Measurements from ENCODE around the gene UBASH3A.

UBASH3A gene

GRCh38 chr21:42374864-42375499 is 28.7 kb upstream of the UBASH3A start:
- DNase-seq (ENCODE audit: low read depth in 1 of 2, low spot score in 1 of 2) = no peak

- DNase-seq (ENCODE audit: low read depth in 1 of 2, low spot score in 1 of 2) = no peak
Observed at GRCh38 chr21:42375506-42375905, 28.2 kb upstream of the UBASH3A start.

- no peak for DNase-seq (ENCODE audit: low read depth in 1 of 2, low spot score in 1 of 2)
Observed at GRCh38 chr21:42375966-42376337, 27.8 kb upstream of the UBASH3A start.

- DNase-seq (ENCODE audit: low read depth in 1 of 2, low spot score in 1 of 2) = no peak
Observed at GRCh38 chr21:42376338-42376982, 27.2 kb upstream of the UBASH3A start.

GRCh38 chr21:42377211-42377950 is 26.3 kb upstream of the UBASH3A start:
- DNase-seq (ENCODE audit: low read depth in 1 of 2, low spot score in 1 of 2) = no peak

GRCh38 chr21:42377951-42378340 is 25.8 kb upstream of the UBASH3A start:
- no peak for DNase-seq (ENCODE audit: low read depth in 1 of 2, low spot score in 1 of 2)

- no peak for DNase-seq (ENCODE audit: low read depth in 1 of 2, low spot score in 1 of 2)
Observed at GRCh38 chr21:42378418-42378817, 25.3 kb upstream of the UBASH3A start.

GRCh38 chr21:42379426-42380215 is 24.1 kb upstream of the UBASH3A start:
- no peak for DNase-seq (ENCODE audit: low read depth in 1 of 2, low spot score in 1 of 2)

GRCh38 chr21:42381347-42381984 is 22.2 kb upstream of the UBASH3A start:
- no peak for DNase-seq (ENCODE audit: low read depth in 1 of 2, low spot score in 1 of 2)

GRCh38 chr21:42382915-42383314 is 20.8 kb upstream of the UBASH3A start:
- no peak for DNase-seq (ENCODE audit: low read depth in 1 of 2, low spot score in 1 of 2)

- no peak for DNase-seq (ENCODE audit: low read depth in 1 of 2, low spot score in 1 of 2)
Observed at GRCh38 chr21:42383331-42383730, 20.4 kb upstream of the UBASH3A start.

GRCh38 chr21:42384156-42384945 is 19.4 kb upstream of the UBASH3A start:
- no peak for DNase-seq (ENCODE audit: low read depth in 1 of 2, low spot score in 1 of 2)

- DNase-seq (ENCODE audit: low read depth in 1 of 2, low spot score in 1 of 2) = no peak
Observed at GRCh38 chr21:42384989-42385388, 18.7 kb upstream of the UBASH3A start.

GRCh38 chr21:42385619-42386018 is 18.1 kb upstream of the UBASH3A start:
- no peak for DNase-seq (ENCODE audit: low read depth in 1 of 2, low spot score in 1 of 2)

- DNase-seq (ENCODE audit: low read depth in 1 of 2, low spot score in 1 of 2) = no peak
Observed at GRCh38 chr21:42386034-42386591, 17.6 kb upstream of the UBASH3A start.

GRCh38 chr21:42387164-42387563 is 16.5 kb upstream of the UBASH3A start:
- DNase-seq (ENCODE audit: low read depth in 1 of 2, low spot score in 1 of 2) = no peak

- no peak for DNase-seq (ENCODE audit: low read depth in 1 of 2, low spot score in 1 of 2)
Observed at GRCh38 chr21:42387843-42388340, 15.8 kb upstream of the UBASH3A start.

GRCh38 chr21:42388740-42389448 is 14.8 kb upstream of the UBASH3A start:
- DNase-seq (ENCODE audit: low read depth in 1 of 2, low spot score in 1 of 2) = no peak

GRCh38 chr21:42389449-42389835 is 14.3 kb upstream of the UBASH3A start:
- DNase-seq (ENCODE audit: low read depth in 1 of 2, low spot score in 1 of 2) = no peak
